Transverse colon (tissue), 4 donors: ENCODE results near the gene NID1. TPM values are rescaled to one million over a fixed set of nuclear protein-coding genes. Genes with fewer than 3 reads are reported as not detected.

ENCODE experiments used
- DNase-seq: peaks from one replicate; pipeline ENCODE4 v3.0.0-alpha.2; 2019
- H3K27ac ChIP-seq, 4 donors: fragments of 200-600 bp; sonication (generic); 2 replicates each; pipeline ENCODE4 v1.5.1; 2016 to 2018; ENCODE audit warnings: inconsistent platforms in 4 of 4
- H3K27me3 ChIP-seq: fragments of 200-600 bp; sonication (generic); 2 replicates; pipeline ENCODE4 v1.5.1; 2017; ENCODE audit warnings: inconsistent platforms
- H3K36me3 ChIP-seq, 4 donors: fragments of 200-600 bp; sonication (generic); 2 replicates each; pipeline ENCODE4 v1.5.1; 2017 to 2019; ENCODE audit warnings: inconsistent platforms in 4 of 4
- H3K4me1 ChIP-seq, 4 donors: fragments of 200-600 bp; sonication (generic); 2 replicates each; pipeline ENCODE4 v1.5.1; 2017 to 2020; ENCODE audit warnings: inconsistent platforms in 4 of 4
- H3K4me3 ChIP-seq, 4 donors: fragments of 200-600 bp; sonication (generic); 1 replicate in 1 of 4; 2 replicates in 3 of 4; pipeline versions ENCODE4 v1.5.1 to v1.6.1; 2017 to 2019; ENCODE audit warnings: inconsistent platforms in 4 of 4
- H3K9me3 ChIP-seq, 2 donors: fragments of 200-600 bp; sonication (generic); 2 replicates each; pipeline ENCODE4 v1.5.1; 2017 to 2019; ENCODE audit warnings: inconsistent platforms in 2 of 2
- EP300 ChIP-seq: sonication (generic); formaldehyde crosslinking; IDR thresholded peaks from one replicate; pipeline ENCODE4 v1.6.1; 2017; ENCODE audit warnings: antibody characterized with exemption, low read depth
- POLR2A ChIP-seq: fragments of 450-650 bp; IDR thresholded peaks from one replicate; pipeline ENCODE4 v1.6.1; 2016; ENCODE audit warnings: antibody characterized with exemption, mild to moderate bottlenecking, moderate library complexity
- POLR2AphosphoS5 ChIP-seq, 3 donors: sonication (generic); formaldehyde crosslinking; IDR thresholded peaks; one replicate each; pipeline ENCODE4 v1.6.1; 2016; ENCODE audit warnings: antibody characterized with exemption in 3 of 3
- WGBS, 2 donors: methylation state at CpG; one replicate each; pipeline ENCODE4 v1.1.5; 2018; ENCODE audit warnings: low coverage in 1 of 2; 5-methylcytosine and 5-hydroxymethylcytosine counted together
- in situ Hi-C, 4 donors: fragments of 200-750 bp; cut with MboI; loops; one replicate each; pipeline versions ENCODE4 v1.15.0 to v1.15.1; 2017; ENCODE audit warnings: low sequenced_read_pairs in 3 of 4, low pct_ligation_motif_present in 1 of 4, low pct_unique_long_range_greater_than_20kb in 1 of 4
- intact Hi-C: fragments of 100-400 bp; cut with DNase I; formaldehyde crosslinking; loops from one replicate; pipeline ENCODE4 v1.15.1; 2023; ENCODE audit warnings: low total_unique reads
- total RNA-seq, 4 donors: library from RNA; depleted of rRNA; stranded (reverse); fragments of >200 nt; gene quantifications; one replicate each; pipeline ENCODE4 v1.1.0, GENCODE V29; 2016
- TF ChIP-seq, protein P1 (sequence below), 5 experiments: fragments of 200-600 bp in 3 of 5; fragments of 450-650 bp in 2 of 5; sonication (generic) in 3 of 5; IDR thresholded peaks; 1 replicate in 2 of 5; 2 replicates in 3 of 5; pipeline ENCODE4 v1.5.1; 2016 to 2017; ENCODE audit warnings: antibody characterized with exemption in 5 of 5, inconsistent platforms in 3 of 5, mild to moderate bottlenecking in 2 of 5, moderate library complexity in 1 of 5

The NID1 gene
- total RNA-seq, 4 donors from 2014 or later, result 42.7 to 133 (median 63.5) TPM

DNA sequence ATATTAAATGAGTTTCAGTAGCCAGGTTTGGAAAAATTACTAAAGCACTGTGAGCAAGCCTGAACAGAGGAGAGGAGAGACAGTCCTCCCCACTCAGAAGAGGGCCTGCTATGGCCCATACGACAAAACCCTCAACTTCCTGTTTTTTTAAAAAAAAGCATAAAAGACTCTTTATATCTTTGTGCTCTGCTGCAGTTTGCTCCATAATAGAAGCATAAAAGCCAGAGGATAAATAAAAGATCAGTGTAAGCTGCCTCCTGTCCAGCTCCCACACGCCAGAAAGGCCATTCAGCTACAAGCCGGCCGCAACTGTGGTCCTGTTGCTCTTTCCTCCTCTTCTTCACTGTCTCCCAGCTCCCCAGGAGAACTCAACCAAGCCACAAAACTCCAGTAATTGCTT is 37.8 kb downstream of the NID1 start:
- H3K27me3 ChIP-seq, result no peaks in the 10 kb centered on the region
- in situ Hi-C loops, result no loop called here
- DNase-seq, result no peak
- H3K4me1 ChIP-seq, result peaks cover 0 to 8% (median 0%) of the 10 kb centered on the region in 4 donors
- peaks cover 0 to 23% (median 11%) of the 10 kb centered on the region in 4 donors for H3K36me3 ChIP-seq
- 74 to 85% methylated on average over 4 of the region's 4 CpGs for WGBS, 2 donors
- H3K4me3 ChIP-seq, result no peak overlapping the region
- H3K27ac ChIP-seq, result no peak overlapping the region
- TF ChIP-seq EP300, result no peak
- TF ChIP-seq, protein P1, sequence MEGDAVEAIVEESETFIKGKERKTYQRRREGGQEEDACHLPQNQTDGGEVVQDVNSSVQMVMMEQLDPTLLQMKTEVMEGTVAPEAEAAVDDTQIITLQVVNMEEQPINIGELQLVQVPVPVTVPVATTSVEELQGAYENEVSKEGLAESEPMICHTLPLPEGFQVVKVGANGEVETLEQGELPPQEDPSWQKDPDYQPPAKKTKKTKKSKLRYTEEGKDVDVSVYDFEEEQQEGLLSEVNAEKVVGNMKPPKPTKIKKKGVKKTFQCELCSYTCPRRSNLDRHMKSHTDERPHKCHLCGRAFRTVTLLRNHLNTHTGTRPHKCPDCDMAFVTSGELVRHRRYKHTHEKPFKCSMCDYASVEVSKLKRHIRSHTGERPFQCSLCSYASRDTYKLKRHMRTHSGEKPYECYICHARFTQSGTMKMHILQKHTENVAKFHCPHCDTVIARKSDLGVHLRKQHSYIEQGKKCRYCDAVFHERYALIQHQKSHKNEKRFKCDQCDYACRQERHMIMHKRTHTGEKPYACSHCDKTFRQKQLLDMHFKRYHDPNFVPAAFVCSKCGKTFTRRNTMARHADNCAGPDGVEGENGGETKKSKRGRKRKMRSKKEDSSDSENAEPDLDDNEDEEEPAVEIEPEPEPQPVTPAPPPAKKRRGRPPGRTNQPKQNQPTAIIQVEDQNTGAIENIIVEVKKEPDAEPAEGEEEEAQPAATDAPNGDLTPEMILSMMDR (IDR thresholded peaks at IDR 0.05), result no peak
- no peak for TF ChIP-seq POLR2A
- no peak for TF ChIP-seq POLR2AphosphoS5 (IDR thresholded peaks at IDR 0.05)
- H3K9me3 ChIP-seq, result no peaks in the 10 kb centered on the region
- intact Hi-C loops, result no loop called here

DNA sequence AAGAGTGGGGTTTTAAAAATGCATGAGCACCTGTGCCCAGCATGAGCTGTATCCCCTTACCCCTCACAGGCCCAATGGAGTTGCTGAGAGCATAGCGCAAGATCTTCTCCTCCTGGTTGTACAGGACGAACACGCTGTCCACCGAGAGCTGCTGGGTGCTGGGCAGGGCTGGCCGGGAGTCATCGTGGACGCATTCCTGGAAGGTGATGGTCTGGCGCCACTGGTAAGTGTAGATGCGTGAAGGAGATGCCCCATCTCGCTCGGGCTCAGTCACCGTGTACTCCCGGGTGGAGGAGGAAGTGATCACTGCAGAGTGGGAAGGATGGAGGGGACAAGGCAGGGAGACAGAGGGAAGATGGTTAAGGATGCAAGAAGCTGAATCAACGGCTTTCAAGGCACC is 39.1 kb downstream of the NID1 start:
- DNase-seq, result no peak
- Histone ChIP-seq H3K4me1 (peaks cover 0 to 8% (median 5%) of the 10 kb centered on the region in 4 donors), H3K9me3 (no peaks in the 10 kb centered on the region), H3K27ac (no peak overlapping the region), H3K4me3 (no peak overlapping the region), H3K36me3 (peaks cover 0 to 23% (median 8%) of the 10 kb centered on the region in 4 donors), H3K27me3 (no peaks in the 10 kb centered on the region)
- intact Hi-C loops, result no loop called here
- TF ChIP-seq POLR2A (no peak), EP300 (no peak), POLR2AphosphoS5 (IDR thresholded peaks at IDR 0.05) (no peak)
- TF ChIP-seq, protein P1 (IDR thresholded peaks at IDR 0.05), result no peak
- 80 to 89% methylated on average over 1 to 14 of the region's 14 CpGs for WGBS, 2 donors
- in situ Hi-C loops, result no loop called here

DNA sequence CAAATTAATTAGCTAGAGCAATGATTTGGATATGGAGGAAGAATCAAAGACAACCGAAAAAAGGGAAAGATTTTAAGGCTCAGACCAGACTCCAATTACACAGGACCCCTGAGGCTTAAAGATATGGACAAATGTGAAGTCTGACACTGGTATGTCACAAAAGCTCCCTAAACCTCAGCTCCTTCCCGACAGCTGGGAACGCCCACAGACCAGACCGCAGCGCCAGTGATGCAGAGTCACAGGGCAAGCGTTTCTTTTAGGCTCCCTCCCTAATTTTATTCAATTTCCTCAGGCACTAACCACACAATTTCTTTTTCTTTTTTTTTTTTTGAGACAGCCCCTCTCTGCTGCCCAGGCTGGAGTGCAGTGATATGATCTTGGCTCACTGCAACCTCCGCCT is 40.2 kb downstream of the NID1 start:
- no peak for TF ChIP-seq EP300
- TF ChIP-seq, protein P1 (IDR thresholded peaks at IDR 0.05), result no peak
- Histone ChIP-seq H3K27me3 (no peaks in the 10 kb centered on the region), H3K27ac (no peak overlapping the region), H3K4me3 (no peak overlapping the region), H3K36me3 (peaks cover 0 to 23% (median 8%) of the 10 kb centered on the region in 4 donors), H3K9me3 (no peaks in the 10 kb centered on the region), H3K4me1 (peaks cover 0 to 13% (median 4%) of the 10 kb centered on the region in 4 donors)
- no peak for DNase-seq
- intact Hi-C loops, result no loop called here
- in situ Hi-C loops, result no loop called here
- 92 to 93% methylated on average over 6 to 7 of the region's 7 CpGs for WGBS, 2 donors

DNA sequence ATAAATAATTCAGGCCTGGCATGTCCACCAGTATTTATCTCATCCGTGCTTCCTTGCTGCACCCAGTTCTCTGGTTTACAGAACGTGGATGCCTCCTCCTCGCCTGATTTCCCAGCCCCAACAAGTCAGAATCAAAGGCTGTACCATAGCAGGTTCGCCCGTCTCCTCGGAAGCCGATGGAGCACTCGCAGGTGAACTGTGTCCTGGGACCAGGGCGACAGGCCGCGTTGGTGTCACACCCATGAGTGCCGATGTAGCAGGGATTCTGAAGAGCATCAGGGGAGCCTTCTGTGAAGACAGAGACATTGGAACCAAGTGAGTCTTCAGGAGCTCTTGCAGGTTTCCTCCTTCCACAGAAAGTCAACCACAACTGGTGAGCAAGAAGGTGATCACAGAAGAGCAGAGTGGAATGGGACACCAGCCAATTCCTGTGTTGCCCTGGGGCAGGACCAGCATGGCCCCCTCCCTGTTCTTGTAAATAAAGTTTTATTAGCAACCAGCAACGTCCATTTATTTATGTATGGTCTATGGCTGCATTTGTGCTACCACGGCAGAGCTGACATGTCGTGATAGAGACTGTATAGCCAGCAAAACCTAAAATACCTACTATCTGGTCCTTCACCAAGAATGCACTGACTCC is 40.8 kb downstream of the NID1 start:
- in situ Hi-C loops, result no loop called here

More for the DNA sequence above, 40.8 kb downstream of the NID1 start:
- Histone ChIP-seq H3K4me1 (peaks cover 0 to 13% (median 6%) of the 10 kb centered on the region in 4 donors), H3K27me3 (no peaks in the 10 kb centered on the region), H3K9me3 (no peaks in the 10 kb centered on the region), H3K4me3 (no peak overlapping the region), H3K27ac (no peak overlapping the region), H3K36me3 (peaks cover 0 to 23% (median 8%) of the 10 kb centered on the region in 4 donors)
- intact Hi-C loops, result no loop called here
- WGBS, 2 donors, result 89% methylated on average over 15 of the region's 15 CpGs; no CpG with 5 or more reads in 1 of the 2 donors
- TF ChIP-seq, protein P1 (IDR thresholded peaks at IDR 0.05), result no peak
- TF ChIP-seq POLR2AphosphoS5 (IDR thresholded peaks at IDR 0.05) (no peak), POLR2A (no peak)
- DNase-seq, result no peak
